A673 (cell line): ENCODE measurements around the gene HOXA4. TPM values are rescaled to one million over a fixed set of nuclear protein-coding genes. Genes with fewer than 3 reads are reported as not detected.

Experiments used
- BruUV-seq: library from RNA; stranded (reverse); fragments of 400-500 nt; replicated peaks from 2 replicates; lab custom pipeline; 2021; lab: Mats Ljungman, UMichigan
- CTCF ChIA-PET: fragments of 300-600 bp; sonication (Branson Sonifier 250); formaldehyde crosslinking; loops from one replicate; lab custom pipeline; 2022; ENCODE audit warnings: antibody characterized with exemption; lab: Charles Lee
- POLR2A ChIA-PET: fragments of 300-600 bp; sonication (Branson Sonifier 250); formaldehyde crosslinking; loops from one replicate; lab custom pipeline; 2022; ENCODE audit warnings: antibody characterized with exemption; ENCODE audit not compliant: low non-redundant PET; lab: Charles Lee
- DNase-seq: peaks from one replicate; pipeline ENCODE4 v3.0.0-alpha.2; 2015; ENCODE audit warnings: low spot score
- H3K27ac ChIP-seq: fragments of 200-600 bp; sonication (generic); 2 replicates; pipeline ENCODE4 v1.5.1; 2016; ENCODE audit warnings: mixed run types, low read depth, mild to moderate bottlenecking, mixed read lengths, antibody characterized with exemption, low read length; ENCODE audit not compliant: poor library complexity, severe bottlenecking
- H3K27me3 ChIP-seq: fragments of 200-600 bp; sonication (generic); replicated peaks from 2 replicates; pipeline ENCODE4 v1.6.1; 2017; ENCODE audit warnings: mixed run types, low read depth, mild to moderate bottlenecking, mixed read lengths, antibody characterized with exemption, low read length; ENCODE audit not compliant: insufficient read depth, poor library complexity
- H3K36me3 ChIP-seq: fragments of 200-600 bp; sonication (generic); 2 replicates; pipeline ENCODE4 v1.6.1; 2016; ENCODE audit warnings: mixed run types, mild to moderate bottlenecking, mixed read lengths, antibody characterized with exemption, low read length; ENCODE audit not compliant: insufficient read depth, poor library complexity, severe bottlenecking
- H3K4me1 ChIP-seq: fragments of 200-600 bp; sonication (generic); 2 replicates; pipeline ENCODE4 v1.6.1; 2017; ENCODE audit warnings: mixed run types, mild to moderate bottlenecking, mixed read lengths, antibody characterized with exemption, low read length; ENCODE audit not compliant: insufficient read depth, poor library complexity, severe bottlenecking
- H3K4me3 ChIP-seq: fragments of 200-600 bp; sonication (generic); 2 replicates; pipeline ENCODE4 v1.5.1; 2016; ENCODE audit warnings: low read depth, mixed run types, mild to moderate bottlenecking, mixed read lengths, low read length; ENCODE audit not compliant: poor library complexity, severe bottlenecking
- H3K9me3 ChIP-seq: fragments of 200-600 bp; sonication (generic); 2 replicates; pipeline ENCODE4 v1.6.1; 2016; ENCODE audit warnings: mixed run types, low read depth, mild to moderate bottlenecking, mixed read lengths, antibody characterized with exemption, low read length; ENCODE audit not compliant: poor library complexity, severe bottlenecking
- EZH2 ChIP-seq: fragments of 200-600 bp; sonication (generic); IDR thresholded peaks from 2 replicates; pipeline ENCODE4 v1.6.1; 2017; ENCODE audit warnings: borderline replicate concordance, low read depth, mild to moderate bottlenecking, mixed read lengths, antibody characterized with exemption, low read length; ENCODE audit not compliant: poor library complexity, severe bottlenecking
- intact Hi-C: fragments of 100-400 bp; cut with micrococcal nuclease; formaldehyde crosslinking; loops from one replicate; pipeline ENCODE4 v1.10.0; 2022; ENCODE audit not compliant: unreplicated experiment
- total RNA-seq: library from RNA; stranded (reverse); gene quantifications from 2 replicates; pipeline ENCODE4 v1.2.3, GENCODE V29; 2021
- TF ChIP-seq, protein P1 (sequence below): fragments of 300-800, 200-600 bp; sonication (generic); conservative IDR thresholded peaks from 2 replicates; pipeline ENCODE4 v1.5.1; 2017; ENCODE audit warnings: low read depth, mild to moderate bottlenecking, antibody characterized with exemption, low read length, moderate library complexity, mixed read lengths

Gene HOXA4
- total RNA-seq, 1 experiment from 2014 or later: not detected

- Histone ChIP-seq H3K27me3 (peaks cover 88% of the 10 kb centered on the region), H3K36me3 (no peaks in the 10 kb centered on the region), H3K4me1 (peaks cover 7% of the 10 kb centered on the region), H3K4me3 (no peak overlapping the region), H3K9me3 (no peaks in the 10 kb centered on the region), H3K27ac (no peak overlapping the region)
- no TSS peak for BruUV-seq
- TF ChIP-seq, protein P1, sequence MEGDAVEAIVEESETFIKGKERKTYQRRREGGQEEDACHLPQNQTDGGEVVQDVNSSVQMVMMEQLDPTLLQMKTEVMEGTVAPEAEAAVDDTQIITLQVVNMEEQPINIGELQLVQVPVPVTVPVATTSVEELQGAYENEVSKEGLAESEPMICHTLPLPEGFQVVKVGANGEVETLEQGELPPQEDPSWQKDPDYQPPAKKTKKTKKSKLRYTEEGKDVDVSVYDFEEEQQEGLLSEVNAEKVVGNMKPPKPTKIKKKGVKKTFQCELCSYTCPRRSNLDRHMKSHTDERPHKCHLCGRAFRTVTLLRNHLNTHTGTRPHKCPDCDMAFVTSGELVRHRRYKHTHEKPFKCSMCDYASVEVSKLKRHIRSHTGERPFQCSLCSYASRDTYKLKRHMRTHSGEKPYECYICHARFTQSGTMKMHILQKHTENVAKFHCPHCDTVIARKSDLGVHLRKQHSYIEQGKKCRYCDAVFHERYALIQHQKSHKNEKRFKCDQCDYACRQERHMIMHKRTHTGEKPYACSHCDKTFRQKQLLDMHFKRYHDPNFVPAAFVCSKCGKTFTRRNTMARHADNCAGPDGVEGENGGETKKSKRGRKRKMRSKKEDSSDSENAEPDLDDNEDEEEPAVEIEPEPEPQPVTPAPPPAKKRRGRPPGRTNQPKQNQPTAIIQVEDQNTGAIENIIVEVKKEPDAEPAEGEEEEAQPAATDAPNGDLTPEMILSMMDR: no peak
- no peak for TF ChIP-seq EZH2
- ChIA-PET POLR2A (no interaction called here), CTCF (no interaction called here)
- DNase-seq: no peak
- intact Hi-C loops: no loop called here
These were observed 40.1 kb upstream of the HOXA4 start for GRCh38 chr7:27170426-27171324.

DNA sequence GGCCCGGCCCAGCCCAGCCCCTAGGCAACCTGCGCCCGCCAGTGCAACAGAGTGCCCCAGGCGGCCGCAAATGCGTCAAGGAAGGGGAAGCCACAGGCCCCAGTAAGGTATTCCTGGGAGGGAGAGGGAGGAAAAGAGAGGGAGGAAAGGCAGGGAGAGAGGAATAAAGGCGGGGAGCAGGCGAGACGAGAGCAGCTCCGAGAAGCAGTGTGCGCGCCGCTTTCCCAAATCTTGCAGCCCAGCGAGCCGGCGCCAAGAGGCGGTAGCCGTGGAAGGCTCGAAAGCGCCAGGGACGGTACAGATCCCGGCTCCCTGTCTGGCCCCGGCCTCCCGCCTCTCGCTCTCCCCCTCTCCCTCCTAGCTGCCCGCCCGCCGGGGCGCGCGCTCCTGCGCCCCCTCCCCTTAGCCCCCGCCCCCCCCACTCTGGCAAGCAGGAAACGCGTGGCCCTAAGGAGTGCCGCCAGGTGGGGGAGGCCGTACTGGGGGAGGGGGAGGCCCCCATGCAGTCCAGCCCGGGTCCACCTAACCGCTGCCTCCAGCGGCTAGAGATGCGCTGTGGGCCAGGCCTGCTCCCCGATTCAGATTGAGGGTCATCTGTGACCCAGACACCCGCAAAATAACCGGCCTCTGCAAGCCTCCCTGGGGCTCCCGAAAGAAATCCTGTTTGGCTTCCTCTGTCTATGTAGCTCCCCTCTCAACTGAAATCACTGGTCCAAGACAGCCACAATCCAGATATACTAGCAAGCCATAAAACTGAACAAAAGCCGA, 39.3 kb upstream of the HOXA4 start:
- intact Hi-C loops: loop anchor here (10.0 kb wide), 1 partner anchor 1275 kb away; no protein-coding TSS in a partner anchor
- ChIA-PET CTCF (no interaction called here), POLR2A (no interaction called here)
- TF ChIP-seq EZH2: no peak
- TF ChIP-seq, protein P1: no peak
- H3K27me3 ChIP-seq: peaks cover 88% of the 10 kb centered on the region
- DNase-seq: no peak
- no peaks in the 10 kb centered on the region for H3K9me3 ChIP-seq
- no TSS peak for BruUV-seq
- no peak overlapping the region for H3K4me3 ChIP-seq
- peaks cover 7% of the 10 kb centered on the region for H3K4me1 ChIP-seq
- H3K27ac ChIP-seq: no peak overlapping the region
- H3K36me3 ChIP-seq: no peaks in the 10 kb centered on the region

GRCh38 chr7:27168265-27168947, 37.8 kb upstream of the HOXA4 start:
- H3K27ac ChIP-seq: no peak overlapping the region
- intact Hi-C loops: loop anchor here (10.0 kb wide), 1 partner anchor 1274 kb away; no protein-coding TSS in a partner anchor
- peaks cover 2% of the 10 kb centered on the region for H3K4me1 ChIP-seq
- H3K4me3 ChIP-seq: no peak overlapping the region
- no peak for DNase-seq
- ChIA-PET CTCF (no interaction called here), POLR2A (no interaction called here)
- TF ChIP-seq, protein P1: no peak
- no peak for TF ChIP-seq EZH2
- H3K9me3 ChIP-seq: no peaks in the 10 kb centered on the region
- no TSS peak for BruUV-seq
- no peaks in the 10 kb centered on the region for H3K36me3 ChIP-seq
- peaks cover 88% of the 10 kb centered on the region for H3K27me3 ChIP-seq
